Fibroblast of mammary gland (primary cell): ENCODE data around the gene ALMS1.

Source experiments
- DNase-seq: peaks from one replicate; pipeline ENCODE4 v3.0.0-alpha.2; 2010; ENCODE audit warnings: low read depth
- H3K4me3 ChIP-seq: 2 replicates; pipeline ENCODE4 v1.5.1; 2011; ENCODE audit warnings: low read depth, mild to moderate bottlenecking, low read length, moderate library complexity; ENCODE audit not compliant: control insufficient read depth
- TF ChIP-seq, protein P1 (sequence below): conservative IDR thresholded peaks from 2 replicates; pipeline ENCODE4 v1.5.1; 2011; ENCODE audit warnings: low read depth, low read length, inconsistent platforms; ENCODE audit not compliant: control insufficient read depth, insufficient read depth

The ALMS1 gene

GRCh38 chr2:73402386-73403103 lies 16.9 kb downstream of the ALMS1 start:
- no peak overlapping the region for H3K4me3 ChIP-seq
- TF ChIP-seq, protein P1, sequence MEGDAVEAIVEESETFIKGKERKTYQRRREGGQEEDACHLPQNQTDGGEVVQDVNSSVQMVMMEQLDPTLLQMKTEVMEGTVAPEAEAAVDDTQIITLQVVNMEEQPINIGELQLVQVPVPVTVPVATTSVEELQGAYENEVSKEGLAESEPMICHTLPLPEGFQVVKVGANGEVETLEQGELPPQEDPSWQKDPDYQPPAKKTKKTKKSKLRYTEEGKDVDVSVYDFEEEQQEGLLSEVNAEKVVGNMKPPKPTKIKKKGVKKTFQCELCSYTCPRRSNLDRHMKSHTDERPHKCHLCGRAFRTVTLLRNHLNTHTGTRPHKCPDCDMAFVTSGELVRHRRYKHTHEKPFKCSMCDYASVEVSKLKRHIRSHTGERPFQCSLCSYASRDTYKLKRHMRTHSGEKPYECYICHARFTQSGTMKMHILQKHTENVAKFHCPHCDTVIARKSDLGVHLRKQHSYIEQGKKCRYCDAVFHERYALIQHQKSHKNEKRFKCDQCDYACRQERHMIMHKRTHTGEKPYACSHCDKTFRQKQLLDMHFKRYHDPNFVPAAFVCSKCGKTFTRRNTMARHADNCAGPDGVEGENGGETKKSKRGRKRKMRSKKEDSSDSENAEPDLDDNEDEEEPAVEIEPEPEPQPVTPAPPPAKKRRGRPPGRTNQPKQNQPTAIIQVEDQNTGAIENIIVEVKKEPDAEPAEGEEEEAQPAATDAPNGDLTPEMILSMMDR: no peak
- no peak for DNase-seq

- TF ChIP-seq, protein P1: no peak
- no peak for DNase-seq
Observed at GRCh38 chr2:73403237-73403636, 17.6 kb downstream of the ALMS1 start.

GRCh38 chr2:73404409-73404808 lies 18.8 kb downstream of the ALMS1 start:
- DNase-seq: no peak
- H3K4me3 ChIP-seq: no peak overlapping the region
- TF ChIP-seq, protein P1: no peak

More at GRCh38 chr2:73403237-73403636, 17.6 kb downstream of the ALMS1 start:
- no peak overlapping the region for H3K4me3 ChIP-seq

DNA sequence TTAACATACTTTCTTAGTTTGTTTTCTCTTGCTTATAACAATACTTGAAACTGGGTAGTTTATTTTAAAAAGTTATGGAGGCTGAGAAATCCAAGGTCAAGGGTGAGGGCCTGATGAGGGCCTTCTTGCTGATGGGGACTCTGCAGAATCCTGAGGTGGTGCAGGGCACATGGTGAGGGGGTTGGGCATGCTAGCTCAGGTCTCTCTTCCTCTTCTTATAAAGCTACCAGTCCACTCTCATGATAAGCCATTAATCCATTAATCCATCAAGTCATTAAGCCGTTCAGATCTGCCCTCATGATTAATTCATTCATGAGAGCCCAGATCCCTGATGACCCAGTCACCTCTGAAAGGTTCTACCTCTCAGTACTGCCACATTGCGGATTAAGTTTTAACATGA lies 21.4 kb downstream of the ALMS1 start:
- TF ChIP-seq, protein P1: no peak
- no peak for DNase-seq
- no peak overlapping the region for H3K4me3 ChIP-seq

DNA sequence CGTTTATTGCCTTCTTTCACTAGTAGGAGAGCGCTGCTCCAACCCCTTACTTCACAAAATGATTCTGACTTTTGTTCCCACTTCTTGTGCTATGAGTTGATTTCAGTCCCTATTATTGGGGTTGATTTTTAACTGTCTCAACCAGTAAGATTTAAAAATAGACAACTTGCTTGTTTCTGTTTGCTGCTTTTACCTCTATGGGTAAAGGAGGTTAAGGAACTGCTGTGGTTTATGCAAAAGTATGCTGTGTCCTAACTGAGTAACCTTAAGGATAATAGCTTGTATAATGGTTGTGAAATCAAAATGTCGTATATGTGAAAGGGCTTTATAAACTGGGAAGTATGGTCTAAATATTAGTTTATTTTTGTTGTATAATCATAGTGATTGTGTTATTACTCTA lies 22.6 kb downstream of the ALMS1 start:
- no peak for DNase-seq
- TF ChIP-seq, protein P1: no peak
- H3K4me3 ChIP-seq: no peak overlapping the region

DNA sequence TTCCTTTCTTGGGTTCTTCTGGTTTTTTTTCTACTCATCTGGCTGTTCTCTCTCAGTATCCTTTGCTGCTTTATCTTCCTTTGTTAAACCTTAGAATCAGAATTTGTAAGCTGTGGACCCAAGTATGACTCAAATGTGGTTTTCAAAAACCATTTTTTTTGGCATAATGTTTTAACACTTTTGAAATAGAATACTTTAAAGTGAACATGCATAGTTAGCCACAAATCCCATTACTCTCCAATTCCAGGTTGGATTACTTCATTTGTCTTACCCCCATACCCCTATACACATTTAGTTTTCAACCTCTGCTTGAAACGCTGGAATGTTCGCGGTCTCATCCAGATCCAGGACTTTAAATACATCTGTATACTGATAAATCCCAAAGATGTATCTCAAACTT lies 29.1 kb downstream of the ALMS1 start:
- peak; percentile 24 for DNase-seq
- TF ChIP-seq, protein P1: no peak
- H3K4me3 ChIP-seq: no peak overlapping the region
